NCI-H2081 (cell line): Measurements from ENCODE around the gene MFGE8.
"Not testable (repeated sequence)": the region's sequence is repeated elsewhere in the genome, so short reads cannot be mapped to it uniquely, and the experiment has no call there.

Experiments used
- DNase-seq, 2 experiments: peaks; one replicate each; lab custom pipeline; 2025; lab: John Stamatoyannopoulos, UW

MFGE8 gene

GRCh38 chr15:88913017-88913849 lies at the start of gene MFGE8:
MFGE8 (minus strand) TSS chr15:88913379; CDS start chr15:88913319, 60 bp downstream.
- peak; percentile 66 to 69 for DNase-seq

- no peak for DNase-seq
Observed at GRCh38 chr15:88959445-88959844, 46.3 kb upstream of the MFGE8 start.

GRCh38 chr15:88956906-88957305 lies 43.7 kb upstream of the MFGE8 start:
- DNase-seq: no peak

GRCh38 chr15:88956263-88956662 lies 43.1 kb upstream of the MFGE8 start:
- DNase-seq: no peak

- DNase-seq: no peak
Observed at GRCh38 chr15:88954431-88955277, 41.5 kb upstream of the MFGE8 start.

GRCh38 chr15:88950600-88951160 lies 37.5 kb upstream of the MFGE8 start:
- no peak for DNase-seq

GRCh38 chr15:88949734-88950400 lies 36.7 kb upstream of the MFGE8 start:
- no peak for DNase-seq

GRCh38 chr15:88940110-88940675 lies 27.0 kb upstream of the MFGE8 start:
- no peak for DNase-seq

GRCh38 chr15:88939486-88939806 lies 26.3 kb upstream of the MFGE8 start:
- DNase-seq: no peak

- DNase-seq: no peak
Observed at GRCh38 chr15:88938802-88939485, 25.8 kb upstream of the MFGE8 start.

GRCh38 chr15:88934449-88934848 lies 21.3 kb upstream of the MFGE8 start:
- not testable (repeated sequence) for DNase-seq

GRCh38 chr15:88932875-88933330 lies 19.7 kb upstream of the MFGE8 start:
- DNase-seq: no peak

GRCh38 chr15:88932271-88932874 lies 19.2 kb upstream of the MFGE8 start:
- DNase-seq: no peak

- no peak for DNase-seq
Observed at GRCh38 chr15:88930579-88930978, 17.4 kb upstream of the MFGE8 start.

- not testable (repeated sequence) for DNase-seq
Observed at GRCh38 chr15:88929358-88930098, 16.3 kb upstream of the MFGE8 start.

GRCh38 chr15:88928192-88928591 lies 15.0 kb upstream of the MFGE8 start:
- not testable (repeated sequence) for DNase-seq

GRCh38 chr15:88925648-88926047 lies 12.5 kb upstream of the MFGE8 start:
- not testable (repeated sequence) for DNase-seq

GRCh38 chr15:88920892-88921435 lies 7.8 kb upstream of the MFGE8 start:
- not testable (repeated sequence) for DNase-seq

GRCh38 chr15:88920186-88920891 lies 7.2 kb upstream of the MFGE8 start:
- no peak for DNase-seq
